IMR-90 (cell line): ENCODE results near the gene SDHC. TPM values are rescaled to one million over a fixed set of nuclear protein-coding genes. Genes with fewer than 3 reads are reported as not detected.

Source experiments
- ATAC-seq: fragments of 200-7000 bp; cut with Tn5 transposase; 2 replicates; pipeline ENCODE4 v1.9.1; 2020; ENCODE audit warnings: low read depth, mild to moderate bottlenecking, moderate library complexity
- BruUV-seq: library from RNA; stranded (reverse); fragments of 400-500 nt; replicated peaks from 2 replicates; lab custom pipeline; 2021; lab: Mats Ljungman, UMichigan
- CTCF ChIA-PET: fragments of 300-600 bp; formaldehyde crosslinking; extraction: SDS; loops from one replicate; lab custom pipeline; 2021; ENCODE audit warnings: antibody characterized with exemption; lab: Yijun Ruan, JAX
- POLR2A ChIA-PET: fragments of 300-600 bp; sonication (Branson Sonifier 250); formaldehyde crosslinking; loops from one replicate; lab custom pipeline; 2022; ENCODE audit warnings: antibody characterized with exemption; ENCODE audit not compliant: unreplicated experiment; lab: Charles Lee
- DNase-seq: peaks from one replicate; pipeline ENCODE4 v3.0.0; 2013
- H2AFZ ChIP-seq: replicated peaks from 2 replicates; pipeline ENCODE3; 2013; ENCODE audit warnings: low read length, mild to moderate bottlenecking; ENCODE audit not compliant: poor library complexity
- H2AK5ac ChIP-seq: 2 replicates; pipeline ENCODE4 v1.6.1; 2013; ENCODE audit warnings: low read depth, low read length, inconsistent platforms
- H2AK9ac ChIP-seq: replicated peaks from 2 replicates; pipeline ENCODE3; 2013; ENCODE audit warnings: mild to moderate bottlenecking, low read depth, low read length, moderate library complexity; ENCODE audit not compliant: poor library complexity
- H2BK120ac ChIP-seq: 2 replicates; pipeline ENCODE4 v1.6.1; 2013; ENCODE audit warnings: low read depth, low read length, inconsistent platforms
- H2BK15ac ChIP-seq: 3 replicates; pipeline ENCODE4 v1.6.1; 2013; ENCODE audit warnings: low read depth, low read length, inconsistent platforms
- H2BK20ac ChIP-seq: 2 replicates; pipeline ENCODE4 v1.6.1; 2013; ENCODE audit warnings: low read depth, mild to moderate bottlenecking, inconsistent platforms, low read length, moderate library complexity
- H2BK5ac ChIP-seq: 2 replicates; pipeline ENCODE4 v1.6.1; 2013; ENCODE audit warnings: mild to moderate bottlenecking, low read depth, low read length, inconsistent platforms; ENCODE audit not compliant: poor library complexity, severe bottlenecking
- H3K14ac ChIP-seq: replicated peaks from 2 replicates; pipeline ENCODE4 v1.6.1; 2013; ENCODE audit warnings: low read depth, low read length, inconsistent platforms
- H3K18ac ChIP-seq: 2 replicates; pipeline ENCODE4 v1.6.1; 2013; ENCODE audit warnings: low read depth, low read length, control low read depth
- H3K23ac ChIP-seq: 2 replicates; pipeline ENCODE4 v1.6.1; 2013; ENCODE audit warnings: low read depth, low read length, inconsistent platforms
- H3K27ac ChIP-seq: 2 replicates; pipeline ENCODE4 v1.5.1; 2013; ENCODE audit warnings: mild to moderate bottlenecking, control low read depth, low read length; ENCODE audit not compliant: insufficient read depth
- H3K27me3 ChIP-seq: 2 replicates; pipeline ENCODE4 v1.6.1; 2013; ENCODE audit warnings: low read length; ENCODE audit not compliant: control insufficient read depth, insufficient read depth
- H3K36me3 ChIP-seq: 2 replicates; pipeline ENCODE4 v1.6.1; 2013; ENCODE audit warnings: low read length, mixed read lengths; ENCODE audit not compliant: control insufficient read depth, insufficient read depth
- H3K4ac ChIP-seq: 2 replicates; pipeline ENCODE4 v1.6.1; 2013; ENCODE audit warnings: low read depth, low read length, inconsistent platforms
- H3K4me1 ChIP-seq: 2 replicates; pipeline ENCODE4 v1.6.1; 2013; ENCODE audit warnings: low read length, mixed read lengths; ENCODE audit not compliant: control insufficient read depth, insufficient read depth
- H3K4me2 ChIP-seq: 2 replicates; pipeline ENCODE4 v1.6.1; 2013; ENCODE audit warnings: low read depth, mild to moderate bottlenecking, control low read depth, low read length, moderate library complexity
- H3K4me3 ChIP-seq: 2 replicates; pipeline ENCODE4 v1.5.1; 2013; ENCODE audit warnings: low read depth, mild to moderate bottlenecking, control low read depth, low read length, moderate library complexity; ENCODE audit not compliant: insufficient read depth
- H3K56ac ChIP-seq: 2 replicates; pipeline ENCODE4 v1.6.1; 2013; ENCODE audit warnings: low read length, inconsistent platforms; ENCODE audit not compliant: insufficient read depth; ENCODE audit errors: extremely low read depth
- H3K79me1 ChIP-seq, 2 experiments: 2 replicates each; pipeline ENCODE4 v1.6.1; 2013; ENCODE audit warnings: low read length in 2 of 2, inconsistent platforms in 1 of 2, low read depth in 1 of 2
- H3K9ac ChIP-seq: 2 replicates; pipeline ENCODE4 v1.6.1; 2013; ENCODE audit warnings: low read depth, low read length, control low read depth
- H3K9me1 ChIP-seq: 2 replicates; pipeline ENCODE4 v1.6.1; 2013; ENCODE audit warnings: low read length, inconsistent platforms; ENCODE audit not compliant: insufficient read depth
- H3K9me3 ChIP-seq: 2 replicates; pipeline ENCODE4 v1.6.1; 2013; ENCODE audit warnings: low read length; ENCODE audit not compliant: control insufficient read depth, insufficient read depth
- H4K20me1 ChIP-seq: 2 replicates; pipeline ENCODE4 v1.6.1; 2013; ENCODE audit warnings: low read length, inconsistent platforms; ENCODE audit not compliant: insufficient read depth
- H4K5ac ChIP-seq: 2 replicates; pipeline ENCODE4 v1.6.1; 2013; ENCODE audit warnings: mild to moderate bottlenecking, low read depth, low read length, control low read depth
- H4K8ac ChIP-seq, 2 experiments: 2 replicates each; pipeline ENCODE4 v1.6.1; 2013; ENCODE audit warnings: low read depth in 2 of 2, low read length in 2 of 2, control low read depth in 1 of 2, inconsistent platforms in 1 of 2
- H4K91ac ChIP-seq: 2 replicates; pipeline ENCODE4 v1.6.1; 2013; ENCODE audit warnings: low read depth, low read length, inconsistent platforms; ENCODE audit not compliant: insufficient read depth
- BHLHE40 ChIP-seq: fragments of 150-350 bp; IDR thresholded peaks from 2 replicates; pipeline ENCODE4 v1.6.1; 2016; ENCODE audit warnings: mild to moderate bottlenecking, low read depth, low read length
- CEBPB ChIP-seq: IDR thresholded peaks from 2 replicates; pipeline ENCODE4 v1.6.1; 2012; ENCODE audit warnings: low read depth, low read length, improper control_type of control experiment
- CHD1 ChIP-seq: IDR thresholded peaks from 2 replicates; pipeline ENCODE4 v1.6.1; 2012; ENCODE audit warnings: low read depth, low read length, improper control_type of control experiment
- FOS ChIP-seq: fragments of 150-350 bp; IDR thresholded peaks from 2 replicates; pipeline ENCODE4 v1.6.1; 2016; ENCODE audit warnings: low read depth, low read length
- MAFK ChIP-seq: IDR thresholded peaks from 2 replicates; pipeline ENCODE4 v1.6.1; 2012; ENCODE audit warnings: low read depth, low read length, improper control_type of control experiment
- MAZ ChIP-seq: IDR thresholded peaks from 2 replicates; pipeline ENCODE4 v1.6.1; 2012; ENCODE audit warnings: low read depth, mild to moderate bottlenecking, low read length, improper control_type of control experiment, moderate library complexity, borderline replicate concordance
- MXI1 ChIP-seq: IDR thresholded peaks from 2 replicates; pipeline ENCODE4 v1.6.1; 2012; ENCODE audit warnings: low read depth, mild to moderate bottlenecking, low read length, moderate library complexity, borderline replicate concordance
- NFE2L2 ChIP-seq: fragments of 150-350 bp; IDR thresholded peaks from 2 replicates; pipeline ENCODE4 v1.6.1; 2016; ENCODE audit warnings: low read depth, mild to moderate bottlenecking, low read length
- POLR2A ChIP-seq: IDR thresholded peaks from 2 replicates; pipeline ENCODE4 v1.6.1; 2012; ENCODE audit warnings: mild to moderate bottlenecking, low read depth, low read length
- RAD21 ChIP-seq: IDR thresholded peaks from 2 replicates; pipeline ENCODE4 v1.6.1; 2012; ENCODE audit warnings: low read length, improper control_type of control experiment
- RCOR1 ChIP-seq: IDR thresholded peaks from 2 replicates; pipeline ENCODE4 v1.6.1; 2012; ENCODE audit warnings: mild to moderate bottlenecking, low read length, improper control_type of control experiment; ENCODE audit not compliant: insufficient replicate concordance
- RFX5 ChIP-seq: IDR thresholded peaks from 2 replicates; pipeline ENCODE4 v1.8.0; 2012; ENCODE audit warnings: low read depth, mild to moderate bottlenecking, low read length, moderate library complexity
- SMC3 ChIP-seq: fragments of 150-350 bp; IDR thresholded peaks from 2 replicates; pipeline ENCODE4 v1.6.1; 2016; ENCODE audit warnings: low read depth, mild to moderate bottlenecking, antibody characterized with exemption, low read length, moderate library complexity
- WGBS, 2 experiments: methylation state at CpG; one replicate each; pipeline versions ENCODE4 v1.1.5 to v1.1.7; 2013; ENCODE audit warnings: missing lambda C conversion rate in 2 of 2; ENCODE audit not compliant: insufficient read length in 1 of 2; ENCODE audit errors: extremely low coverage in 2 of 2; 5-methylcytosine and 5-hydroxymethylcytosine counted together
- dilution Hi-C: fragments of 300-500 bp; cut with HindIII; formaldehyde crosslinking; loops from one replicate; pipeline ENCODE4 v1.14.3; 2018; ENCODE audit warnings: low sequenced_read_pairs; ENCODE audit not compliant: unreplicated experiment
- in situ Hi-C: fragments of 300-500 bp; cut with MboI; formaldehyde crosslinking; loops from 3 replicates; pipeline ENCODE4 v1.14.3; 2019; ENCODE audit warnings: low sequenced_read_pairs, inconsistent platforms, mixed read lengths
- intact Hi-C: fragments of 100-400 bp; cut with micrococcal nuclease; formaldehyde crosslinking; loops from 2 replicates; pipeline ENCODE4 v1.10.0; 2022
- polyA plus RNA-seq, 3 experiments: library from polyadenylated mRNA; depleted of rRNA; stranded (reverse); fragments of >200 nt; gene quantifications; 2 replicates each; pipeline ENCODE4 v1.2.3, GENCODE V29; 2012; ENCODE audit warnings: low replicate concordance in 1 of 3
- total RNA-seq: library from RNA; depleted of rRNA; stranded (reverse); fragments of >200 nt; gene quantifications from 2 replicates; pipeline ENCODE4 v1.2.3, GENCODE V29; 2012
- TF ChIP-seq, protein P1 (sequence below): conservative IDR thresholded peaks from 2 replicates; pipeline ENCODE4 v1.5.1; 2012; ENCODE audit warnings: mild to moderate bottlenecking, low read depth, low read length, improper control_type of control experiment
- TF ChIP-seq, protein P2 (sequence below): fragments of 150-350 bp; IDR thresholded peaks from 2 replicates; pipeline ENCODE4 v1.6.1; 2017; ENCODE audit warnings: mild to moderate bottlenecking, antibody characterized with exemption, low read length, low read depth
- TF ChIP-seq, protein P3 (sequence below): fragments of 150-350 bp; IDR thresholded peaks from 2 replicates; pipeline ENCODE4 v1.6.1; 2016; ENCODE audit warnings: low read depth, mild to moderate bottlenecking, low read length, moderate library complexity, borderline replicate concordance

Gene SDHC
- total and polyA plus RNA-seq, 2 of the 4 experiments (the other 2 are of a cell fraction): 158 to 235 TPM

DNA sequence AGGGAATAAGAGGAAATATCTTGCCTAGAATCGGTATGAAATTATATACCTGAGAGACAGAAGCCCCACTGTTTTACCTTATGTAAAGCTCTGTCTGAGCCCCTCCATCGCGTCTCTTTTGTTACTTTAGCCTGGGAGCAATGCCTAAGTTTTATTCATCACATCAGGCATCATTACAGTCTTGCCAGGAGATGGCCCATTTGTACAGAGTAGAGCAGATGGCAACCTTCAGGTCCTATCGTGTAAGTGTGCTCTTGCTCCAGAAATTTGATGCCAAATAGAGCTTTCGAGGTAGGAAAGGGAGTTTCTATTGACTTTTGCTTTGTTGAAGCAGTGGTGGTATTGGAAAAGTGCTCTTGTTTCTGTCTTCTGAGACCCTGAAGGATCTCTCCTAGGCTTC lies 28.6 kb downstream of the SDHC start:
- Histone ChIP-seq H3K23ac (no peak overlapping the region), H4K91ac (no peak overlapping the region), H2BK15ac (no peak overlapping the region), H2BK120ac (no peak overlapping the region), H3K14ac (no peak overlapping the region), H3K18ac (no peak overlapping the region), H4K20me1 (no peaks in the 10 kb centered on the region), H3K36me3 (peaks cover 17% of the 10 kb centered on the region), H3K4me2 (no peak overlapping the region), H2BK5ac (no peak overlapping the region), H2AK9ac (no peak overlapping the region), H2AFZ (no peak overlapping the region), H3K27me3 (no peaks in the 10 kb centered on the region), H2AK5ac (no peak overlapping the region), H3K56ac (no peak overlapping the region), H4K5ac (no peak overlapping the region), H3K4me1 (no peaks in the 10 kb centered on the region), H3K4me3 (no peak overlapping the region), H2BK20ac (no peak overlapping the region), H3K27ac (no peak overlapping the region), H3K9ac (no peak overlapping the region), H4K8ac (no peak overlapping the region), H3K9me1 (no peaks in the 10 kb centered on the region), H3K4ac (no peak overlapping the region), H3K79me1 (peaks cover 0 to 5% of the 10 kb centered on the region in 2 experiments; a peak in 2 of 4 replicates), H3K9me3 (no peaks in the 10 kb centered on the region)
- TF ChIP-seq MAZ (no peak), CEBPB (no peak), POLR2A (no peak), CHD1 (no peak), RFX5 (no peak), FOS (no peak), RAD21 (no peak), SMC3 (no peak), NFE2L2 (no peak), MXI1 (no peak), MAFK (no peak), RCOR1 (no peak), BHLHE40 (no peak)
- TF ChIP-seq, protein P1, sequence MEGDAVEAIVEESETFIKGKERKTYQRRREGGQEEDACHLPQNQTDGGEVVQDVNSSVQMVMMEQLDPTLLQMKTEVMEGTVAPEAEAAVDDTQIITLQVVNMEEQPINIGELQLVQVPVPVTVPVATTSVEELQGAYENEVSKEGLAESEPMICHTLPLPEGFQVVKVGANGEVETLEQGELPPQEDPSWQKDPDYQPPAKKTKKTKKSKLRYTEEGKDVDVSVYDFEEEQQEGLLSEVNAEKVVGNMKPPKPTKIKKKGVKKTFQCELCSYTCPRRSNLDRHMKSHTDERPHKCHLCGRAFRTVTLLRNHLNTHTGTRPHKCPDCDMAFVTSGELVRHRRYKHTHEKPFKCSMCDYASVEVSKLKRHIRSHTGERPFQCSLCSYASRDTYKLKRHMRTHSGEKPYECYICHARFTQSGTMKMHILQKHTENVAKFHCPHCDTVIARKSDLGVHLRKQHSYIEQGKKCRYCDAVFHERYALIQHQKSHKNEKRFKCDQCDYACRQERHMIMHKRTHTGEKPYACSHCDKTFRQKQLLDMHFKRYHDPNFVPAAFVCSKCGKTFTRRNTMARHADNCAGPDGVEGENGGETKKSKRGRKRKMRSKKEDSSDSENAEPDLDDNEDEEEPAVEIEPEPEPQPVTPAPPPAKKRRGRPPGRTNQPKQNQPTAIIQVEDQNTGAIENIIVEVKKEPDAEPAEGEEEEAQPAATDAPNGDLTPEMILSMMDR: no peak
- TF ChIP-seq, protein P2, sequence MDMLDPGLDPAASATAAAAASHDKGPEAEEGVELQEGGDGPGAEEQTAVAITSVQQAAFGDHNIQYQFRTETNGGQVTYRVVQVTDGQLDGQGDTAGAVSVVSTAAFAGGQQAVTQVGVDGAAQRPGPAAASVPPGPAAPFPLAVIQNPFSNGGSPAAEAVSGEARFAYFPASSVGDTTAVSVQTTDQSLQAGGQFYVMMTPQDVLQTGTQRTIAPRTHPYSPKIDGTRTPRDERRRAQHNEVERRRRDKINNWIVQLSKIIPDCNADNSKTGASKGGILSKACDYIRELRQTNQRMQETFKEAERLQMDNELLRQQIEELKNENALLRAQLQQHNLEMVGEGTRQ: no peak
- TF ChIP-seq, protein P3, sequence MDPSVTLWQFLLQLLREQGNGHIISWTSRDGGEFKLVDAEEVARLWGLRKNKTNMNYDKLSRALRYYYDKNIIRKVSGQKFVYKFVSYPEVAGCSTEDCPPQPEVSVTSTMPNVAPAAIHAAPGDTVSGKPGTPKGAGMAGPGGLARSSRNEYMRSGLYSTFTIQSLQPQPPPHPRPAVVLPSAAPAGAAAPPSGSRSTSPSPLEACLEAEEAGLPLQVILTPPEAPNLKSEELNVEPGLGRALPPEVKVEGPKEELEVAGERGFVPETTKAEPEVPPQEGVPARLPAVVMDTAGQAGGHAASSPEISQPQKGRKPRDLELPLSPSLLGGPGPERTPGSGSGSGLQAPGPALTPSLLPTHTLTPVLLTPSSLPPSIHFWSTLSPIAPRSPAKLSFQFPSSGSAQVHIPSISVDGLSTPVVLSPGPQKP: no peak
- no peak for DNase-seq
- ATAC-seq: no peak
- in situ Hi-C loops: no loop called here
- no TSS peak for BruUV-seq
- intact Hi-C loops: no loop called here
- dilution Hi-C loops: no loop called here
- ChIA-PET POLR2A (no interaction called here), CTCF (interaction anchor here (1.5 kb wide), 1 partner anchor 141 kb away, joined by 3 read pairs; the partner anchor contains the start of gene NDUFS2)
- WGBS, 2 experiments: 80% methylated on average over 1 of the region's 5 CpGs; no CpG with 5 or more reads in 1 of the 2 experiments
